ENCODE data around the gene ZBTB49.
"Not testable (repeated sequence)": the region's sequence is repeated elsewhere in the genome, so short reads cannot be mapped to it uniquely, and the experiment has no call there.

ZBTB49 gene

GRCh38 chr4:4323705-4324534 lies 33.9 kb downstream of the ZBTB49 start:
- no peak for DNase-seq

GRCh38 chr4:4325321-4325720 lies 35.3 kb downstream of the ZBTB49 start:
- no peak for DNase-seq

GRCh38 chr4:4326166-4326565 lies 36.1 kb downstream of the ZBTB49 start:
- DNase-seq = no peak

- DNase-seq = no peak
These were observed 37.6 kb downstream of the ZBTB49 start for GRCh38 chr4:4327652-4328121.

- DNase-seq = no peak
These were observed 38.2 kb downstream of the ZBTB49 start for GRCh38 chr4:4328206-4328605.

DNA sequence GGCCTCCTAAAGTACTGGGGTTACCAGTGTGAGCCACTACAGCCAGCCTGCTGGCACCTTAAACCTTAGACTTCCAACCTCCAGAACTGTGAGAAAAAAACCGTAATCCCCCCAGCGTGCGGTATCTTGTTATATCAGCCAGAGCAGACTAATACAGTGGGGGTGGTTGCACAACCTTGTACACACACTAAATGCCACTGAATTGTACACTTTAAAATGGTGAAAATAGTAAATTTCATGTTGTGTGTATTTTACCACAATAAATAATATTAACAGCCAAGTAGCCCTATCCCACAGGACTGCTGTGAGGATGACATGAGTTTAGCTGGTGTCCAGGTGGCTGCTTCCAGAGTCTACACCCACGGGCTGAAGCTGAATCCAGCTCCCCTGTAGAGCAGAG lies 38.8 kb downstream of the ZBTB49 start:
- no peak for DNase-seq

GRCh38 chr4:4329496-4329895 lies 39.4 kb downstream of the ZBTB49 start:
- DNase-seq = no peak

DNA sequence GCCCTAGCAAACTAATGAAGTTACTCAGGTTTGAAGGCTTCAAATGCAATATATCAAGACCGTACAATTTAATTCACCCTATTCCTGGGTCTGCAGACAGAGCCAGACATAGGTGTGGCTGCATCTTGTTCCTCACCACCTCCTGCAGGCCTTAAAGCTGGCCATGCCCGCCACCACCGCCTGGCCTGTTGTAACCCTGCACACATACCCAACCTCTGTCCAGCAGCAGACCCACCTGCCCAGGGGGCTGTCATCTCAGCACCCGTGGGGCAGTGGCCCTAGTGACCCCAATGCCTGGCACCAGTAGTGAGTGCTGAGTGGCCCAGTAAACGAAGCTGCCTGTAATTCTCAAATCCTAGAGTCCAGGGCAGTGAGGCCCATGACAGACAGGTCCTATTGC lies 40.7 kb downstream of the ZBTB49 start:
- no peak for DNase-seq

- DNase-seq = no peak
These were observed 42.5 kb downstream of the ZBTB49 start for GRCh38 chr4:4332529-4332928.

DNA sequence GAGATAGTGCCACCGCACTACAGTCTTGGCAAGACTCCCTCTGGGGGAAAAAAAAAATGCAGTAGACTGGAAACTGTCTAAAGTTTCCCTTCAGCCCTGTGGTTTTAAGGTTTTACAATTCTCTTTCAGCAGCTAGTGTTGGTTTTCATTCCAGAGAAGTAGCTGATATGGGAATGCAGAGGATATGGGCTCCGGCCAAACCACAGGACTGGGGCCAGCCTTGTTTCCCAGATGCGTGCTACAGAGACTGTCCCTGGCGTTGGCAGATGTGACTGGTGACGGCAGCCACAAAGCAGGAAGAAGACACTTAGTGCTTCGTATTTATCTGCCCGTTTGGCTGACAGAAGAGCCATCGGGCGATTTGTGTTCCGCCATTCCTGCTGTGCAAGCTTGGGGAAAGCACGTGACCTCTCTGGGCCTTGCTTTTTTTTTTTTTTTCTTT lies 43.2 kb downstream of the ZBTB49 start:
- no peak for DNase-seq

GRCh38 chr4:4334798-4335520 lies 44.9 kb downstream of the ZBTB49 start:
- DNase-seq = no peak

- no peak for DNase-seq
These were observed 48.4 kb downstream of the ZBTB49 start for GRCh38 chr4:4338210-4339001.

- no peak for DNase-seq
These were observed 49.5 kb downstream of the ZBTB49 start for GRCh38 chr4:4339504-4340085.

DNA sequence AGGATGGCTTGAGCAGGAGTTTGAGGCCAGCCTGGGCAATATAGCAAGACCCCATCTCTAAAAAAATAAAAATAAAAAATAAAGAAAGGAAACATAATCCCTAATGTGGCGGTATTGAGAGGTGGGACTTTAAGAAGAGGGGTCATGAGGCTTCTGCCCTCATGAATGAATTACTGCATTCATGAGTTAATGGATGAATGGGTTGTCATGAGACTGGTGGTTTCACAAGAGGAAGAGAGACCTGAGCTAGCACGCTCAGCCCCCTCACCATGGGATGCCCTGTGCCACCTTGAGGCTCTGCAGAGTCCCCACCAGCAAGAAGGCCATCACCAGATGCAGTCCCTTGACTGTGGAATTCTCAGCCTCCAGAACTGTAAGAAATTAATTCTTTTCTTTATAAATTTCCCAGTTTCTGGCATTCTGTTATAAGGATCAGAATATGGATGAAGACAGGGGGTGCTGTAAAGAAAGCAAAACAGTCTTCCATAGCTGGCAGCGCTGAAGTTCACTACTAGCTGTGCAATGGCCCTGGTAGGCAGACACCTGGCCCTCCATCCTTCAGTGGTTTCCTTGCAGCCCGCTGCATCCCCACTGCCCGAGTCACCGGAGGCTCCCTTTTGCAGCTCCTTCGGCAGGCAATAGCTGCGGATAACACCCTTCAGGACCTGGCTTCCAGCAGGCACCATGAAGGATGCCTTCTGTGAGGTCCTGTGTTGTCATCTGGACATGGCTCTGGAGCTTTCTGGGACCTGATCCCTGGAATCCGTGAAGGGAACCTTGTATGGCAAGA lies 52.0 kb downstream of the ZBTB49 start:
- no peak for DNase-seq

- DNase-seq = no peak
These were observed 53.0 kb downstream of the ZBTB49 start for GRCh38 chr4:4343038-4343437.

GRCh38 chr4:4344915-4345527 lies 55.0 kb downstream of the ZBTB49 start:
- no peak for DNase-seq

GRCh38 chr4:4347585-4347984 lies 57.5 kb downstream of the ZBTB49 start:
- DNase-seq = no peak

GRCh38 chr4:4348585-4348984 lies 58.5 kb downstream of the ZBTB49 start:
- DNase-seq = not testable (repeated sequence)

GRCh38 chr4:4349867-4350266 lies 59.8 kb downstream of the ZBTB49 start:
- no peak for DNase-seq

DNA sequence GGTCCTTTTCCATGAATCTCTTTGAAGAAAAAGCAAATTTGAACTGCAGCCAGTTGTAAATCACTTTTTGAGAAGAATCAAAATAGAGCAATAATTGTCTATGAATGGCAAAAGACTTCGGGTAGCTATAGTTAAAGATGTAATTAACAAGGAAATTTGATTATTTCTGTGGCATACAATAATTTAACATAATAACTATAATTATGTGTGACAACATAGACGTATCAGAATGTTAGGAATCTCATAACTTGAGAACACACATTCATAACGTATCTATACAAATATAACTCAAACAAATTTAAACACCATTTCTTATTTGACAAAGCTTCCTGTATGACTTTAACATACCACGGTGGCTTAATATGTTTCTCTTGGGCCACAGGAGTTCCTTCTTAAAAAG lies 60.9 kb downstream of the ZBTB49 start:
- no peak for DNase-seq

DNA sequence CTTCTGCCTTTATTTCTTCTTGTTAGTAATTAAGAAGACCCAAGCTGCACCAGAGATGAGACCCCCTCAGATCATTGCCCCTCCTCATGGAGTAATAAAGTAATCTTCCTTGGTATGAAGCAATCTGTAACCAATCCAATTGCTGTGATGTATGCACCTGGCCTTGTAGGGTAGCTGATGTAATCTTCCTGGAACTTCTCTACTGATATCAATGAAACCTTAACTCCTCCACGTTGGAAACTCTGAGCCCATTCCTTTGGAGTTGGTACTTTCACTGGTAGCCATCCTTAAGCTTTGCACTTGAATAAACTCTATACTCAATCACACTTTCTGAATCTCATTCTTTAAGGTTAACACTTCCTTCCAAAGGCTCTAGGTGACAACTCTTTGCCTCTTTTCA lies 65.3 kb downstream of the ZBTB49 start:
- no peak for DNase-seq

All from right kidney (tissue), 1 donor.